ENCODE measurements around the gene CHRD.

Gene CHRD

GRCh38 chr3:184439096-184439495 is 59.2 kb downstream of the CHRD start:
- Histone ChIP-seq H3K27ac (no peak overlapping the region), H3K4me3 (ENCODE audit: low read depth, low read length) (no peak overlapping the region), H3K27me3 (ENCODE audit: insufficient read depth, low read depth, severe bottlenecking) (no peaks in the 10 kb centered on the region), H3K36me3 (no peaks in the 10 kb centered on the region), H3K9me3 (ENCODE audit: severe bottlenecking) (no peaks in the 10 kb centered on the region)
- no peak for DNase-seq
- TF ChIP-seq CTCF (IDR thresholded peaks at IDR 0.05; ENCODE audit: low read depth, low read length) = no peak
